Pulmonary artery endothelial cell (primary cell): ENCODE results near the gene GAPDHS. TPM values are rescaled to one million over a fixed set of nuclear protein-coding genes. Genes with fewer than 3 reads are reported as not detected.

Experiments
- DNase-seq: peaks from one replicate; pipeline ENCODE4 v3.0.0-alpha.2; 2011; ENCODE audit warnings: low read depth, low spot score
- total RNA-seq: library from RNA; depleted of rRNA; stranded (reverse); fragments of >200 nt; gene quantifications from 2 replicates; pipeline ENCODE4 v1.2.3, GENCODE V29; 2014

GAPDHS gene
- total RNA-seq, 1 donor from 2014 or later, result not detected

GRCh38 chr19:35590875-35591274, 57.6 kb downstream of the GAPDHS start:
- DNase-seq, result no peak

GRCh38 chr19:35592226-35592625, 59.0 kb downstream of the GAPDHS start:
- DNase-seq, result no peak

Other genes starting within 250 kb of the GAPDHS start
- 0.07 TPM in 1 of 2 replicates, not detected in the other for gene MAG, start 241.3 kb upstream of the GAPDHS start, total RNA-seq
- 0.60 TPM in 1 of 2 replicates, not detected in the other for gene CD22, start 204.3 kb upstream of the GAPDHS start, total RNA-seq
- gene FFAR1, start 185.6 kb upstream of the GAPDHS start, total RNA-seq, result not detected in 2 replicates
- gene FFAR3, start 175.0 kb upstream of the GAPDHS start, total RNA-seq, result not detected in 2 replicates
- not detected in 2 replicates for gene GPR42, start 162.4 kb upstream of the GAPDHS start, total RNA-seq
- gene FFAR2, start 85.2 kb upstream of the GAPDHS start, total RNA-seq, result not detected in 2 replicates
- gene KRTDAP, start 43.0 kb upstream of the GAPDHS start, total RNA-seq, result not detected in 2 replicates
- not detected in 2 replicates for gene DMKN, start 19.8 kb upstream of the GAPDHS start, total RNA-seq
- not detected in 2 replicates for gene SBSN, start 5.1 kb upstream of the GAPDHS start, total RNA-seq
- gene TMEM147, start 12.2 kb downstream of the GAPDHS start, total RNA-seq, result 74.1 and 78.8 TPM in 2 replicates
- gene ATP4A, start 30.2 kb downstream of the GAPDHS start, total RNA-seq, result not detected in 2 replicates
- not detected in 2 replicates for gene PMIS2, start 52.7 kb downstream of the GAPDHS start, total RNA-seq
- gene HAUS5, start 79.3 kb downstream of the GAPDHS start, total RNA-seq, result 9.1 and 9.4 TPM in 2 replicates
- gene RBM42, start 95.6 kb downstream of the GAPDHS start, total RNA-seq, result 48.2 and 51.7 TPM in 2 replicates
- gene ETV2, start 108.3 kb downstream of the GAPDHS start, total RNA-seq, result 0.11 and 0.46 TPM in 2 replicates
- 181 and 348 TPM in 2 replicates for gene COX6B1, start 114.9 kb downstream of the GAPDHS start, total RNA-seq
- gene UPK1A, start 133.1 kb downstream of the GAPDHS start, total RNA-seq, result not detected in 2 replicates
- not detected in 2 replicates for gene ZBTB32, start 171.1 kb downstream of the GAPDHS start, total RNA-seq
- 4.4 and 5.4 TPM in 2 replicates for gene KMT2B, start 184.5 kb downstream of the GAPDHS start, total RNA-seq
- 1.2 and 1.8 TPM in 2 replicates for gene IGFLR1, start 209.0 kb downstream of the GAPDHS start, total RNA-seq
- gene U2AF1L4, start 212.0 kb downstream of the GAPDHS start, total RNA-seq, result 2.0 and 3.9 TPM in 2 replicates
- 16.3 and 17.7 TPM in 2 replicates for gene PSENEN, start 212.2 kb downstream of the GAPDHS start, total RNA-seq
- 5.5 and 7.2 TPM in 2 replicates for gene LIN37, start 215.1 kb downstream of the GAPDHS start, total RNA-seq
- 0.20 and 0.67 TPM in 2 replicates for gene HSPB6, start 223.6 kb downstream of the GAPDHS start, total RNA-seq
- 3.3 and 3.8 TPM in 2 replicates for gene PROSER3, start 224.7 kb downstream of the GAPDHS start, total RNA-seq
- 2.6 and 2.7 TPM in 2 replicates for gene ARHGAP33, start 242.1 kb downstream of the GAPDHS start, total RNA-seq